ENCODE results near the gene ENTREP1.

DNA sequence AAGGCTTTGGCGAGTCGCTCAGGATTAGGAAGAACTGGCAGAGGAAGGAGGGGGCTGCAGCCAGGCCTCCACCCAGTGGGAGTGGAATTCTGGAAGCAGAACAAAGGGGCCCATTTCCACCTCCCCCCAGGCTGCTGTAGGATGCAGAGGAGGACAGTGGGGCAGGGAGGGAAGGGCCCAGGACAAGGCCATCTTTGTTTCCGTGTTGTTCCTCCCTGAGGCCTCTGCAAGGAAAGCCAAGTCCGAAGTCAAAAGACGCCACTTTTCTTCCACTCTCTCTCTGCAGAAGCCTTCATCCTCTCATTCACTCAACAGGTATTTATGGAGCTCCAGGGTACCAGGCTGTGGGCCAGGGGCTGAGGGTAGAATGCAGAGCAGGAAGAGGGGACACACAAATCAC is 70.7 kb downstream of the ENTREP1 start:
- TF ChIP-seq, protein P1, sequence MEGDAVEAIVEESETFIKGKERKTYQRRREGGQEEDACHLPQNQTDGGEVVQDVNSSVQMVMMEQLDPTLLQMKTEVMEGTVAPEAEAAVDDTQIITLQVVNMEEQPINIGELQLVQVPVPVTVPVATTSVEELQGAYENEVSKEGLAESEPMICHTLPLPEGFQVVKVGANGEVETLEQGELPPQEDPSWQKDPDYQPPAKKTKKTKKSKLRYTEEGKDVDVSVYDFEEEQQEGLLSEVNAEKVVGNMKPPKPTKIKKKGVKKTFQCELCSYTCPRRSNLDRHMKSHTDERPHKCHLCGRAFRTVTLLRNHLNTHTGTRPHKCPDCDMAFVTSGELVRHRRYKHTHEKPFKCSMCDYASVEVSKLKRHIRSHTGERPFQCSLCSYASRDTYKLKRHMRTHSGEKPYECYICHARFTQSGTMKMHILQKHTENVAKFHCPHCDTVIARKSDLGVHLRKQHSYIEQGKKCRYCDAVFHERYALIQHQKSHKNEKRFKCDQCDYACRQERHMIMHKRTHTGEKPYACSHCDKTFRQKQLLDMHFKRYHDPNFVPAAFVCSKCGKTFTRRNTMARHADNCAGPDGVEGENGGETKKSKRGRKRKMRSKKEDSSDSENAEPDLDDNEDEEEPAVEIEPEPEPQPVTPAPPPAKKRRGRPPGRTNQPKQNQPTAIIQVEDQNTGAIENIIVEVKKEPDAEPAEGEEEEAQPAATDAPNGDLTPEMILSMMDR (IDR thresholded peaks at IDR 0.05; ENCODE audit: low read depth, low read length, missing input control): no peak
- TF ChIP-seq, protein P2, sequence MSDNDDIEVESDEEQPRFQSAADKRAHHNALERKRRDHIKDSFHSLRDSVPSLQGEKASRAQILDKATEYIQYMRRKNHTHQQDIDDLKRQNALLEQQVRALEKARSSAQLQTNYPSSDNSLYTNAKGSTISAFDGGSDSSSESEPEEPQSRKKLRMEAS (IDR thresholded peaks at IDR 0.05): no peak
- TF ChIP-seq, protein P3, sequence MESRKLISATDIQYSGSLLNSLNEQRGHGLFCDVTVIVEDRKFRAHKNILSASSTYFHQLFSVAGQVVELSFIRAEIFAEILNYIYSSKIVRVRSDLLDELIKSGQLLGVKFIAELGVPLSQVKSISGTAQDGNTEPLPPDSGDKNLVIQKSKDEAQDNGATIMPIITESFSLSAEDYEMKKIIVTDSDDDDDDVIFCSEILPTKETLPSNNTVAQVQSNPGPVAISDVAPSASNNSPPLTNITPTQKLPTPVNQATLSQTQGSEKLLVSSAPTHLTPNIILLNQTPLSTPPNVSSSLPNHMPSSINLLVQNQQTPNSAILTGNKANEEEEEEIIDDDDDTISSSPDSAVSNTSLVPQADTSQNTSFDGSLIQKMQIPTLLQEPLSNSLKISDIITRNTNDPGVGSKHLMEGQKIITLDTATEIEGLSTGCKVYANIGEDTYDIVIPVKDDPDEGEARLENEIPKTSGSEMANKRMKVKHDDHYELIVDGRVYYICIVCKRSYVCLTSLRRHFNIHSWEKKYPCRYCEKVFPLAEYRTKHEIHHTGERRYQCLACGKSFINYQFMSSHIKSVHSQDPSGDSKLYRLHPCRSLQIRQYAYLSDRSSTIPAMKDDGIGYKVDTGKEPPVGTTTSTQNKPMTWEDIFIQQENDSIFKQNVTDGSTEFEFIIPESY (IDR thresholded peaks at IDR 0.05): no peak
- TF ChIP-seq, protein P4, sequence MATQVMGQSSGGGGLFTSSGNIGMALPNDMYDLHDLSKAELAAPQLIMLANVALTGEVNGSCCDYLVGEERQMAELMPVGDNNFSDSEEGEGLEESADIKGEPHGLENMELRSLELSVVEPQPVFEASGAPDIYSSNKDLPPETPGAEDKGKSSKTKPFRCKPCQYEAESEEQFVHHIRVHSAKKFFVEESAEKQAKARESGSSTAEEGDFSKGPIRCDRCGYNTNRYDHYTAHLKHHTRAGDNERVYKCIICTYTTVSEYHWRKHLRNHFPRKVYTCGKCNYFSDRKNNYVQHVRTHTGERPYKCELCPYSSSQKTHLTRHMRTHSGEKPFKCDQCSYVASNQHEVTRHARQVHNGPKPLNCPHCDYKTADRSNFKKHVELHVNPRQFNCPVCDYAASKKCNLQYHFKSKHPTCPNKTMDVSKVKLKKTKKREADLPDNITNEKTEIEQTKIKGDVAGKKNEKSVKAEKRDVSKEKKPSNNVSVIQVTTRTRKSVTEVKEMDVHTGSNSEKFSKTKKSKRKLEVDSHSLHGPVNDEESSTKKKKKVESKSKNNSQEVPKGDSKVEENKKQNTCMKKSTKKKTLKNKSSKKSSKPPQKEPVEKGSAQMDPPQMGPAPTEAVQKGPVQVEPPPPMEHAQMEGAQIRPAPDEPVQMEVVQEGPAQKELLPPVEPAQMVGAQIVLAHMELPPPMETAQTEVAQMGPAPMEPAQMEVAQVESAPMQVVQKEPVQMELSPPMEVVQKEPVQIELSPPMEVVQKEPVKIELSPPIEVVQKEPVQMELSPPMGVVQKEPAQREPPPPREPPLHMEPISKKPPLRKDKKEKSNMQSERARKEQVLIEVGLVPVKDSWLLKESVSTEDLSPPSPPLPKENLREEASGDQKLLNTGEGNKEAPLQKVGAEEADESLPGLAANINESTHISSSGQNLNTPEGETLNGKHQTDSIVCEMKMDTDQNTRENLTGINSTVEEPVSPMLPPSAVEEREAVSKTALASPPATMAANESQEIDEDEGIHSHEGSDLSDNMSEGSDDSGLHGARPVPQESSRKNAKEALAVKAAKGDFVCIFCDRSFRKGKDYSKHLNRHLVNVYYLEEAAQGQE (IDR thresholded peaks at IDR 0.05): no peak
- TF ChIP-seq YY1 (IDR thresholded peaks at IDR 0.05) (no peak), NR2F2 (IDR thresholded peaks at IDR 0.05) (no peak), RXRA (IDR thresholded peaks at IDR 0.05) (no peak), FOXA1 (IDR thresholded peaks at IDR 0.05) (no peak), HNF4A (conservative IDR thresholded peaks at IDR 0.05) (no peak)
